ENCODE data around the gene TET3.

DNA sequence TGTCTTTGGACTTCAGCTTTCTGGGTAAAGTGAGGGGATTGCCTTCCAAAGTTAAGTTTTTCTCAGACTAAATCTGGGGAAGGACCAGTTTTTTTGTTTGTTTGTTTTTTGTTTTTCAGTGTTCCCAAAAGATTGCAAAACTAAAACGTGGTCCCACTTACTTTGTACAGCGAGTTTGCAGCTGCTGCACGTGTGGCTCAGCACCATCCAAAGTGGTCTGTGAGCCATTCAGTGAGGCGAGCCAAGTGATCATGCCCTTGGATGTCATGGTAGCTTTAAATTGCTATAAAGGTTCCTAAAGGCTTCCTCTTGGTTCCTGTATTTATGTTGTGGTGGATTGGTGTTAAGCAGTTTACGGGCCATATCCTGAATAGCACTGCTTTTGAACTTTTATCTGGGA is 23.0 kb downstream of the TET3 start:
- no peak for TF ChIP-seq EZH2phosphoT487 (IDR thresholded peaks at IDR 0.05)
- TF ChIP-seq, protein P1, sequence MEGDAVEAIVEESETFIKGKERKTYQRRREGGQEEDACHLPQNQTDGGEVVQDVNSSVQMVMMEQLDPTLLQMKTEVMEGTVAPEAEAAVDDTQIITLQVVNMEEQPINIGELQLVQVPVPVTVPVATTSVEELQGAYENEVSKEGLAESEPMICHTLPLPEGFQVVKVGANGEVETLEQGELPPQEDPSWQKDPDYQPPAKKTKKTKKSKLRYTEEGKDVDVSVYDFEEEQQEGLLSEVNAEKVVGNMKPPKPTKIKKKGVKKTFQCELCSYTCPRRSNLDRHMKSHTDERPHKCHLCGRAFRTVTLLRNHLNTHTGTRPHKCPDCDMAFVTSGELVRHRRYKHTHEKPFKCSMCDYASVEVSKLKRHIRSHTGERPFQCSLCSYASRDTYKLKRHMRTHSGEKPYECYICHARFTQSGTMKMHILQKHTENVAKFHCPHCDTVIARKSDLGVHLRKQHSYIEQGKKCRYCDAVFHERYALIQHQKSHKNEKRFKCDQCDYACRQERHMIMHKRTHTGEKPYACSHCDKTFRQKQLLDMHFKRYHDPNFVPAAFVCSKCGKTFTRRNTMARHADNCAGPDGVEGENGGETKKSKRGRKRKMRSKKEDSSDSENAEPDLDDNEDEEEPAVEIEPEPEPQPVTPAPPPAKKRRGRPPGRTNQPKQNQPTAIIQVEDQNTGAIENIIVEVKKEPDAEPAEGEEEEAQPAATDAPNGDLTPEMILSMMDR (IDR thresholded peaks at IDR 0.05), result no peak
